ENCODE data around the gene AHNAK.
"Not testable (repeated sequence)": the region's sequence is repeated elsewhere in the genome, so short reads cannot be mapped to it uniquely, and the experiment has no call there.

AHNAK gene

DNA sequence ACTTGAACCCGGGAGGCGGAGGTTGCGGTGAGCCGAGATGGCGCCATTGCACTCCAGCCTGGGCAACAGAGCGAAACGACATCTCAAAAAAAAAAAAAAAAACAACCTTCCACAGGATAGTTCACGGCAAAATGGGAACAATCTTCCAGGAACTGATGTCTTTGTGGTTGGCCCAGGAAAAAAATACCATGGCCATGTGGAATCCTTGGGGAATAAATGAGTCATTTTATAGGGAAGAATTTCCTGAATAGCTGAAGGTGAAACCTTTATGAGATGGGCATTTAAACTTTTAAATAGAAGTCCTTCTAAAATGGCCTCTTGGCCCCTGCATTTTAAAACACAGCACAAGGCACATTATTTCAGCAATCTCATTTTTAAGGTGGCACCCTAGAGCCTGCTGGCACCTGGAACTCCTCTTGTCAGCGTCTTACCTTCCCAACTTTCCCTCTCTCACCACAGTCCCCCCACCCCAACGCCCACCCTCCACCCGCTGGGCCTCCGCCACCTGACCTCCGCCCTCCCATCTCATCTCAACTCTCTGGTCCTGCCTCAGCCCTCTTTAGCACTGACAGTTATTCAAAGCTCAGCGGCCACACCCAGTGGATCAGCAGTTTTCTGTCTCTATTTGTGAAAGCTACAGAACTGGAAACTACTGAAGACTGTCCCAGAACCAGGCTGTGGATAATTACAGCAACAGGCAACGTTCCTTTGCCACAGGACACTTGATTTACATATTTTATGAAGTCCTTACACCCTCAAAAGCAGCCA is 84.7 kb downstream of the AHNAK start:
- DNase-seq (ENCODE audit: low read depth) = peak; percentile 94

DNA sequence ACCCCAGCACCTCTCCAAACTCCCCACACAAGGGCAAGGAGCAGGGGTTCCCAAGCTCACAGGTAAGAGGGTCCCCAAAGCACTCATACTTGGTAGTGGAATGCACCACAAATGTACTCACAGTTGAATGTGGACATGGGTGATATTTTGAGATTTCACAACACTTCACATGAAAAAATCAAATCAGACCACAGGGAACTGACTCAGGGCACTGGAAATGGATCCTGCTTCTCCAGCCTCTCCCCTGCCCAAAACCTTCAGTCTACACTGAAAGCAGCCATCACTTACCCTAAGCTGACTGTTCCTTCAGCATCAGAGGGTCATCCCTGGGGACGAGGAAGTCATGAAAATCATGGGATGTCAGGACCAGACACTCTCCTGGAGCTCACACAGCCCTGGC is 87.5 kb downstream of the AHNAK start:
- DNase-seq (ENCODE audit: low read depth) = peak; percentile 54

DNA sequence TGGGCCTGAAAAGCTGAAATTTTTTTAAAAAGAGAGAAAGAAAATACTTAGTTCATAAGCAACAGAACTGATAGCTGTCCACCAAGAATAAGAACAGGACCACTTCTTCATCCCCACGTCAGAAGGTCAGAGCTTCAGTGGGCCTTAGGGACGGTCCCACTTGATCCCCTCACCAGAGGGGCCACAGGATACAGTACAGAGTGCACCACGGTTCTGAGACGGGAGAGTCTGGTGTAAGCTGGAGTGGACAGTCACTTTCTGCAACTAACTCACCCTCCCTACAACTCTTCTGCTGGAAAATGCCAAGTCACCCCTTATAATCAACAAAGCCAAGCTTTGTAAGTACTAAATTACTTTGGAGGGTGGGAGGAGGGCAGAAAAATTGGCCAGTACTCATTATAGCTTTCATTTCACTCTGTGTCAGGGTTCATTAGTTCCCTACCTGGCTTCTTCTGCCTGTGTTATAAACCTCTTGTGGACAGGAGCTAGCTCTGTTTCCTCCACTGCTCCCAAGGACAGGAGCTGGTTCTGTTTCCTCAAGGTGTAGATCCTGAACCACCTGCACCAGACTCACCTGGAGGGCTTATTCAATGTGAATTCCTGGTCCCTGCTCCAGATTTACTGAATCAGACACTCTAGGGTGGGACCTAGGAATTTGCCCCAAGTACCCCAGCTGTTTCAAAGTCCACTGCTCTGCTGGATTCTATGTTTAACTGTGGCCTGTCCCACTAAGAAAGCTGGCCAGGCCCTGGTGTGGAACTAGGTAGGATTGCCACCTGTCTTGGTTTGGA is 88.2 kb downstream of the AHNAK start:
- DNase-seq (ENCODE audit: low read depth) = peak; percentile 38

DNA sequence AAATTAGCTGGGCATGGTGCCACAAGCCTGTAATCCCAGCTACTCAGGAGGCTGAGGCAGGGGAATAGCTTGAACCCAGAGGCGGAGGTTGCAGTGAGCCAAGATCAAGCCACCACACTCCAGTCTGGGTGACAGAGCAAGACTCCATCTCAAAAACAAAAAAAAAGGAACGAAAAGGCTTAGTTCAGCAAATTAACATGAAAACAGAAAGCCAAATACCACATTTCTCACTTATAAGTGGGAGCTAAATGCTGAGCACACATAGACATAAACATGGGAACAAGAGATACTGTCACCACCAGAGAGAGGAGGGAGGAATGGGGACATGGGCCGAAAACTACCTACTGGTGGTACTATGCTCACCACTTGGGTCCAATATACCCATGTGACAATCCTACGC is 89.1 kb downstream of the AHNAK start:
- DNase-seq (ENCODE audit: low read depth) = no peak

DNA sequence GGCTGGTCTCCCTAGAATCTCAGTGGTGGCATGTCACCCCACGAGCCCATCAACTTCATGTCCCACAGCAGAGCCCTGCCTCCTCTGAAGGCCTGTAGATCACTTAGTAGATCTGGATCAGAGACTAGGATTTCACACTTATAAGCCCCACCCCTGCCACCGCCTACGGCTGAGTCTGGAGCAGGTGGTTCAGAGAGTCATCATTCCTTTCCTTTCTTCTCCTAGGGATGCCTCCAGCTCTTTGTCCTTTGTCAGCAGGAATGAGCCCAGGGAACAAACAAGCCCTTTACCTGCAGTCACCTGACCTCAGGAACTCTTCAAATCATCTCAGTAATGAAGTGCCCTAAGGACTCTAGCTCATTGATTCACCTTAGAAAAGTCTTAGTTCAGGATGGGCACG is 90.0 kb downstream of the AHNAK start:
- DNase-seq (ENCODE audit: low read depth) = no peak

DNA sequence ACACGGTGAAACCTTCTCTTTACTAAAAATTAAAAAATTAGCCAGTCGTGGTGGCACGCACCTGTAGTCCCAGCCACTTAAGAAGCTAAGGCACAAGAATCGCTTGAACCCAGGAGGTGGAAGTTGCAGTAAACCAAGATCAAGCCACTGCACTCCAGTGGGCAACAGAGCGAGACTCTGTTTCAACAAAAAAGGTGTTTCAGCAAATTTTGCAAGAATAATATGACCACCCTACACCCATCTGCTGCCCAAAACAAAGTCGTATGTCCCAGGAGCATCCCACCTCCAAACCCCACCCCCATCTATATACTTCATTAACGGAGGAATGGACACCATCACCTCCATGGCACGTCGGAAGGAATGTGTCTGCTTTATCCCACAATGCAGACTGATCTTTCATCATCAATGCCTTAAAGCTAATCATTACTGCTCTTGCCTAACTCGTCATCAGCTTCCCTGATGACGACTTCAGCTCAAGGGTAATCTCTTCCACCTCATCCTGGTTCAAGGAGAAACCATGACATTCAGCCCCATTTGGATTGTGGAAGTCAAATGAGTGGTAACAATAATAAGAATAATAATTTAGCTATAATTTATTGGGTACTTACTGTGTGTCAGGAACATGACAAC is 93.7 kb downstream of the AHNAK start:
- DNase-seq (ENCODE audit: low read depth) = no peak

DNA sequence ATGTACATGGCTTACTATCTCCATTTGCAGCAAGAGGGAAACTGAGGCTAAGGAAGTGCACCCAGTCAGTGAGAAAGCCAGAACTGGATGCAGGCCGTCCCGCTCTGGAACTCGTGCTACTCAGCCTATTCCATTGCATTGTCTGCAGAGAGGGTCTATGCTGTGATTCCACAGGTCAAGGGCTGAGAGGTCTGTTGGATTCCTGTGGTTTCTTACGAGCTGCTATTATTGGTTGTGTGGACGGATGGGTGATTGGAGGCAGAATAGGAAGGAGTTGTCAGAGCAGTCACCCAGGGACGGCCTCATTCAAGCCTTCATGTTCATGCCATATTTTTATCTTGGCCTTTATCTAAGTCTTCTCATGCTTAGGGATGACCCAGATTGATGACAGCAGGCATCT is 94.3 kb downstream of the AHNAK start:
- DNase-seq (ENCODE audit: low read depth) = no peak

DNA sequence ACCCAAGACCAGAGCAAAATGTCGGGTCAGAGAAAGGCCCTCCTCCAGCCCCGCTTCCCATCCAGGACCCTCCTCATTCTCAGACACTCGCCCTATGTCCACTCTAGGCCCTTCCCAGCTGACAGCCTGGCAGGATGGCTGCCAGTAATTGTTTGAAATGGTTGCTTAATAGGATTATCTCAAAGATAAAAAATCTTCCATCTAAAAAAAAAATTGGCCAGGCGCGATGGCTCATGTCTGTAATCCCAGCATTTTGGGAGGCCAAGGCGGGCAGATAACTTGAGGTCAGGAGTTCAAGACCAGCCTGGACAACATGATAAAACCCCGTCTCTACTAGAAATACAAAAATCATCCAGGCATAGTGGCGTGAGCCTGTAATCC is 95.4 kb downstream of the AHNAK start:
- DNase-seq (ENCODE audit: low read depth) = no peak

DNA sequence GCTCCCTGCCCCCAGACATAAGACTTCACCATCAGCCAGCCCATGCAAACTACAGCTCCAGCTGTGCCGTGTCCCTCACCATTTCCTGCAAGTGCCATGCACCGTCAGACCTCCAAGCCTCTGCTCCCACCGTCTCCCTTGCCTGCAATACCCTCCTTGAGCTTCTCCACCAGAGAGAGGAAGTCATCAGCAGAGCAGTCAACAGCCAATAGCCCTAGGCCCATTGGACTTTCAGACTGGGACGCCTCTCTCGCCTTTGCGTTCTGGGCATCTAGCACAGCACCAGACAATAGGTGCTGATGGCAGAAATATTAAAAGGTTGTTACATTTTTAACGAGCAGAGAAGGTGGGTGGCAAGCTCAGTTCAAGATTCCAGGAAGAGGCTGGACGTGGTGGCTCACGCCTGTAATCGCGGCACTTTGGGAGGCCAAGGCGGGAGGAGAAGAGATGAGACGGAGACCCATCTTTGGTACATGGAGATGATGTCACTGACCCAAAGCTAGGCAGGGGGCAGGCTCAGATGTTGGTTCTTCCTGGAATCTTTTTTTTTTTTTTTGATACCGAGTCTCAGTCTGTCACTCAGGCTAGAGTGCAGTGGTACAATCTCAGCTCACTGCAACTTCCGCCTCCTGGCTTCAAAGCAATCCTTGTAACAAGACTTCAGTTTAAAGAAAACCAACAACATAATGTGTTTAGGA is 95.9 kb downstream of the AHNAK start:
- no peak for DNase-seq (ENCODE audit: low read depth)

DNA sequence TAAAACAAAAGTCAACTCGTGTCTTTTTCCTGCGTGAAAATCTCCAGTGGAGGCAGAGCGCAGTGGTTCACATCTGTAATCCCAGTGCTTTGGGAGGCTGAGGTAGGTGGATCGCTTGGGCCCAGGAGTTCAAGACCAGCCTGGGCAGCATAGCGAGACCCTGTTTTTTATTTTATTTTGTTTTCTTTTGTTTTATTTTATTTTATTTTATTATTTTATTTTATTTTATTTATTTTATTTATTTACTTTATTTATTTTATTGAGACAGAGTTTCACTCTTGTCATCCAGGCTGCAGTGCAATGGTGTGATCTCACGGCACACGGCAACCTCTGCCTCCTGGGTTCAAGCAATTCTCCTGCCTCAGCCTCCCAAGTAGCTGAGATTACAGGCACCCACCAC is 96.7 kb downstream of the AHNAK start:
- not testable (repeated sequence) for DNase-seq (ENCODE audit: low read depth)

DNA sequence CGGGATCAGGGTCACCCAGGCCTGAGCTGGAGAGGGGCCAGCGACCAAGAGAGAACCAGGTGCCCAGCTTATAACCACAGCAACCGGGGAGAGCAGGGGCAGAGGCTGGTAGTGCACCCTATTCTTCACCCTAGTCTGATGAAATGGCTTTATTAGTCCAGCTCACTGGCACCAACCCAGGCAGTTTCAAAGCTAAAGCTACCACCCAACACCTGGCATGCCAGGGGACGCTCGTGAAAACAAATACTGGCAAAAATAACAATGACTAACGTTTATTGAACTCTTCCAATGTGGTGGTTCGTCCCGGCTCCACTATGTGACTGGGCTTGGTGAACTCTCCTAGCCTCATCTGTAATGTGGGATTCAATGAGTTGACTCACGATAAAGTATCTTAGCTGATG is 97.2 kb downstream of the AHNAK start:
- DNase-seq (ENCODE audit: low read depth) = no peak

DNA sequence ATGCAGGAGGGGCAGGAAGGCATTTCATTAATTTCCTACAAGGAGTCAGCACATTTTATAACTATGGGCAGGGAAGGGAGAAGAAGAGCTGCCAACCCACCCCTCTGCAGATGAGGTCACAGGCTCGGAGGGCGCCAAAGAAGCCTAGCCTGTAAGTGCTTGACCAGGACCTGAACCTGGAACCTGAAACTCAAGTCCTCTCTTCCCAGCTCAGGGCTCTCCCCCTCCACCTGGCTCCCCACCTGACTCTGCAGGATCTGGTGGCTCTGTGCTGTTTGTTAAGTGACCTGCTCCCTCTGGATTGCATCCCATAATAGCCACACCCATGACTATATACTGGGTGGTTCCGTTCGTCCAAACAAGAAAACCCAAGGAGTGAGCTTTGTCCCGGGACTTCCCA is 100.5 kb downstream of the AHNAK start:
- DNase-seq (ENCODE audit: low read depth) = no peak

DNA sequence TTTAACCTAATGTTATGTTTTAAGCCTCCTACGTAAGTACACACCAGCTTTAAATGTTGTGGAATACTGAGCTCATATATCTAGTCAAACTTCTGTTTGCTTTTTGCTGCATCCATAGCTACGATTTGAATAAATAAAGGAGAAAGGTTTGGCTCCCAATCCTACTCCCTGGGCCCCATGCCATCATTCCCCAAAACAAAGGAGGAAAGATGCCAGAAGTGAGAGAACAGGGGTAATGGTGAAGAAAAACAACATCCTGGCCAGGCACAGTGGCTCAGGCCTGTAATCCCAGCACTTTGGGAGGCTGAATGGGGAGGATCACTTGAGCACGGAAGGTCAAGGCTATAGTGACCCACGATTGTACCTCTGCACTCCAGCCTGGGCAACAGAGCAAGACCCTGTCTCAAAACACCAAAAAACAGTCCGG is 101.3 kb downstream of the AHNAK start:
- DNase-seq (ENCODE audit: low read depth) = peak; percentile 57

DNA sequence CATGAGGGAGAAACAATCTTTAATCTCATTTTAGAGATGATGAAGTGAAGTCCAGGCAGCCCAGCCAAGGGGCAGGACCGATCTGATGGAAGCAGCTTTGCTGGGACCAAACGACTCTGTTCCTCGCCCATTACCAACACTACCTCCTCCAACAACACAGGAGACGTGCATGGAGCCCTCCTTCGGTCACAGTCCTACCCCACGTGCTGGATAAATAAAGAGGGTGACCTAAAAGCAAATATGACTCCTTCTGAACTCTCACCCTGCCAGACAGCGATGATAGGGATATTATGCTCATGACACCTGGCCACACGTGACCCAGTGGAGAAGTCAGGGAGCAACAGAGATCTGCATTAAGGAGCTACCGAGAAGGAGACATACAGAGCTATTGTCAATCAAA is 101.8 kb downstream of the AHNAK start:
- no peak for DNase-seq (ENCODE audit: low read depth)

DNA sequence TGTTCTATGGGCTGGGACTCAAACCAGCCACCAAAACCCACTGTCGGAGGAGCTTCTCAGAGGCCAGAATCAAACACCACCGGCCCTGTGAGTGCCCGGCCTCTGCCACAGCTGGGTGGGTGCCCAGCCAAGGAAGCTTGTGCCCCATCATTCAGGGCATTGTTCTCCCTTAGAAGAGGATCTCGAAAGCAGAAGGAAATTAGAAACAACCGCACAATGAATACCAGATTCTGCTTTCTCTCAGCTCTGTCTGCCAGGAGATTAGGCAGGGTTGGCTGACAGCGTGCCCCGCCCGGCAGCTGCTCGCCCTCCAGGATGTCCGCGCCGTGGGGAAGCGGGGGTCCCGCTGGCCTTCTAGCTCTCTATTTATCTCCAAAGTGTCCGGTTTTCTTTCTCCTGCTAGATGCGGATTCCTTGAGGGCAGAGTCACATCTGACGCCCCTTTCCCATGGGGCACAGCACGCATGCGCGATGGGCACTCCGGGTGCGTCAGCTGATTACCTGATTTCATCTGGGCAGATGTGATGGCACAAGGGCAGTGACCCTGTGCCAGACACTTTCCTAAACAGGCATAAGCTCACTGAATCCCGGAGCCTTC is 102.3 kb downstream of the AHNAK start:
- peak; percentile 84 for DNase-seq (ENCODE audit: low read depth)

DNA sequence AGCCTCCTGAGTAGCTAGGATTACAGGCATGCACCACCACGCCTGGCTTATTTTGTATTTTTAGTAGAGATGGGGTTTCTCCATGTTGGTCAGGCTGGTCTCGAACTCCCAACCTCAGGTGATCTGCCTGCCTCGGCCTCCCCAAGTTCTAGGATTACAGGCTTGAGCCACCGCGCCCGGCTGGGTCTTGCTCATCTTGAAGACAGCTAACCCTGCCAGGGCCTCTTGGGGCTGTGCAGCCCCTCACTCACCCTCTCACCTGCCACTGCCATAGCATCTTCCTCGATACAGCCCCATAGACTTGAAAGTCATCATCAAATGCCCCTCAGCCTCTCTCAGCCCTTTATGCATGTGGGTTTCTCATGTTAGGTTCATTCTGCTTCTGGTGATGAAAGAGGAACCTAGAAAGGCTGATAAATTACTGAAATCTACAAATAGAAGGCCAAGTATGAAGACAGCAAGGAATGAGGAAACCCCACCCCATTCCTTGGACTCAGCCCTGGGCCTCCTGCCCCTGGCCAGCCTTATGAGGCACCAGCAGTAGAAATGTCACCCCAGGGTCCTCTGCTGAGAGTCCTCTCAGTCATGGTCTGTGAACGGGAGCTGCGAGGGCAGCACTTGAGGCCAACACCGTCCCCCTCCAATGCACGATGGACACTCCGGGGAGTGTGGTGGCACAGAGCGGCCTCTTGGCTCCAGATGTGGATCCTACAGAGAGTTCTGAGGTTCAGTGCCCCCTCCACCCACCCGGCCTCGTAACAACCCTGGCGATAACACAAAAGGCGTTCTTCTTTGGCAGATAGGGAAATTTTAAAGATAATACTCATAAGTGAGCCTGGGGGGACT is 103.0 kb downstream of the AHNAK start:
- peak; percentile 79 for DNase-seq (ENCODE audit: low read depth)

DNA sequence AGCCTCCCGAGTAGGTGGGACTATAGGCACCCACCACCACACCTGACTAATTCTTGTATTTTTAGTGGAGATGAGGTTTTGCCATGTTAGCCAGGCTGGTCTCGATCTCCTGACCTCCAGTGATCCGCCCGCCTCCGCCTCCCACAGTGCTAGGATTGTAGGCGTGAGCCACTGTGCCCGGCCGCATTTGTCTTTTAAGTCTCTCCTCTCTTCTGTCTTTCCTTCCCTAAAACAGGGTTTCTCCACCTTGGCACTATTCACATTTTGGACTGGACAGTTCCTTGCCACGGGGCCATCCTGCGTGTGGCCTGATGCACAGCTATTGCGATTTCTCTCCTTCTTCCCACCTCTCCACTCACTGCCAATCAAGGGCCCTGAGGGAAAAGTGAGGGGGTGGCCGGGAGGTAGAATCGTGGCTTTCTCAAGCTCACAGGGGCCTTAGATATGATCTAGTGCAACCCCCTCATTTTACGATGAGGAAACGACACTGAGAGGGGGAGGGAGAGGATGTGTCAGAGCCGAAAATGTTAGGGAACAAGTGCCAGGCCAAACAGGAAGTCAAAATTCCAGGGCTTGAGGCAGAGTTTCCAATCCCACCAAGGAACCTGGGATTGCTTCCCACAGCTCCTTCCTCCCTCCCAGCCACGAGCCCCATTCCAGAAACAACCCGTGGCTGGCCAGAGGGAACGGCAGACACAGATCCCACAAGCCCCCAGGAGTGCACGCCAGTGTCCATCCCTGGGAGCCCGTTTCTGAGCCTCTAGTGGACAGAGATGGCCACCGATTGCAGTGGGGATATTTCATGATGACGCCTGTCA is 106.6 kb downstream of the AHNAK start:
- peak; percentile 97 for DNase-seq (ENCODE audit: low read depth)

DNA sequence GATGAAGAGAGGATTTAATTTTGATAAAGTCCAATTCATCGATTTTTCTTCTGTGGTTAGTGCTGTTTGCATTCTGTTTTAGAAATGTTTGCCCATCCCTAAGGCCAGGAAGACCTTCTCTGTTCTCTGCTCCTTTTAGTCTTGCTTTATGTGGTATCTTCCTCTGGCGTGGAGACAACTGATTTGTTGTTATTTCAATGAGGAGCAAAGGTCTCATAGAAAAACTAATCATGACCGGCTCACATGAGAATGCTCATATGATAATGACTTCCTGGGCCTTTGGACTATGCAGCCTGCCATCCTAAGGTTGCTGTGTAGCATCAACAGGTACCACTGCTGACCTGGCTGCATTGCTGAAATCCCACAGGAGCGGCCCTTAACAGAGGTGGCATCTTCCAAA is 108.0 kb downstream of the AHNAK start:
- no peak for DNase-seq (ENCODE audit: low read depth)

DNA sequence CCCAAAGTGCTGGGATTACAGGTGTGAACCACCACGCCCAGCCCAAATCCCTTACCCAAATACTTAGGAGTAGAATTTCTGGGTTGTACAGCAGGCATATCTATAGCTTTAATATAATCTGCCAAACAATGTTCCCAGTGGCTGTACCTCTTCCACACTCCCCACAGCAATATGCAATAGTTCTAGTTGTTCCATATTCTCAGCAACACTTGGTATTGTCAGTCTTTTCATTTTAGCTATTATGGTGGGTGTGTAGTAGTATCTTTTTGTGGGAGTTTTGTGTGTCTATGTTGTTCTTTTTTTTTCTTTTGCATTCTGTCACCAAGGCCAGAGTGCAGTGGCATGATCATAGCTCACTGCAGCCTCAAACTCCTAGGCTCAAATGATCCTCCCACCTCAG is 109.0 kb downstream of the AHNAK start:
- DNase-seq (ENCODE audit: low read depth) = no peak
